Fibroblast of skin of left quadriceps (primary cell): ENCODE measurements around the gene VPS35.
"Not testable (repeated sequence)": the region's sequence is repeated elsewhere in the genome, so short reads cannot be mapped to it uniquely, and the experiment has no call there.

Experiments used
- DNase-seq, 2 experiments: peaks; one replicate each; pipeline ENCODE4 v3.0.0-alpha.2; 2013; ENCODE audit warnings: low read depth in 2 of 2

Gene VPS35

GRCh38 chr16:46712911-46713310, 23.9 kb upstream of the VPS35 start:
- DNase-seq, result no peak

DNA sequence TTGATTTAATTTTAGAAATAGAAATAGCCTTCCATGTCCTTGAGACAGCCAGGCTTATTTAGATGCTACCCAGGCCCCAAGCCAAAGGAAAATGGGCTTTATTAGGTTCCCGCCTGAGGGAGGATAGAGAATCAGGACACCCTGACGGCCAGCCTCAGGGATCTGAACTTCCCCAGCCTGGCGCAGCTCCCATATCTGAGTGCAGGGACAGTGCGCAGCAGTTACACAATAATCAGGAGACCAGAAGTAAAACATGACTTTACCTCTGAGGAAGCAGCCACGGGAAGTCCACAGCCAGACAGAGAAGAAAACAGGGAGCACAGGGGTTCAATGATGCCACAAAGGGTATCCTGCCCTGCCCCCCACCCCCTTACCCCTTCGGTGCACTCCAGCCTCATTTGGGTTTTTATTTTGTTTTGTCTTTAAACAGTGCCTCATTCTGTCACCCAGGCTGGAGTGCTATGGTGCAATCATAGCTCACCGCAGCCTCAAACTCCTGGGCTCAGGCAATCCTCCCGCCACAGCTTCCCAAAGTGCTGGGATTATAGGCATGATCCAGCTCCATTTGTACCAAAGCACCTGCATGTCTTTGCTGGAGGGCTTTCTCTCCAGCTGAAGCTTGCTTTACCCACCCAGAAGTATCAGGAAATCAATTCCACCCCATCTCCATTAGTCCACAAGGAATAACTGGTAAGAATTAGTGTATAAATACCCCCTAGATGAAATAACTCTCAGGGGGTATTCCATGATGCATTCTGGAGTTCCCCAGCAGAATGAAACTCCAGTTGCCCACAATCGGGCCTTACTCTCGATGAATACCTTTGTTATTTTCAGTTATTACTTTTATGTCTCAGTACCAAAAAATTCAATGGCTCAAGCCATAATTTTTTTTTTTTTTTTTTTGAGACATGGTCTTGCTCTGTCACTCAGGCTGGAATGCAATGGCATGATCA, 22.4 kb upstream of the VPS35 start:
- no peak for DNase-seq

GRCh38 chr16:46709469-46710005, 20.6 kb upstream of the VPS35 start:
- DNase-seq, result no peak

GRCh38 chr16:46706642-46707041, 17.7 kb upstream of the VPS35 start:
- DNase-seq, result no peak

- DNase-seq, result no peak
These were observed 13.1 kb upstream of the VPS35 start for GRCh38 chr16:46702030-46702429.

- DNase-seq, result no peak
These were observed 12.6 kb upstream of the VPS35 start for GRCh38 chr16:46701615-46702014.

DNA sequence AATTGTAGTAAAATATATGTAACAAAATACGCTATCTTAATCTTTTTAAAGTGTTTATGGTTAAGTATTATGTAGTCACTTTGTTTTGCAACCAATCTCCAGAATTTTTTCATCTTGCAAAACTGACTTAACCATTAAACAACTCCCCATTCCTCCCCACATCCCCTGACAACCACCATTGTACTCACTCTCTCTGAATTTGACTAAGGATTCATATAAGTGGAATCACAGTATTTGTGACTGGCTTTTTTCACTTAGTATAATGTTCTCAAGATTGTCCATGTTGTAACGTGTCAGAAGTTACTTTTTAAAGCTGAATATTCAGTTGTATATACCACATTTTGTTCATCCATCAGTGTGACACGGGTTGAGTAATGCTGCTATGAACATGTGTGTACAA, 11.1 kb upstream of the VPS35 start:
- DNase-seq, result no peak

DNA sequence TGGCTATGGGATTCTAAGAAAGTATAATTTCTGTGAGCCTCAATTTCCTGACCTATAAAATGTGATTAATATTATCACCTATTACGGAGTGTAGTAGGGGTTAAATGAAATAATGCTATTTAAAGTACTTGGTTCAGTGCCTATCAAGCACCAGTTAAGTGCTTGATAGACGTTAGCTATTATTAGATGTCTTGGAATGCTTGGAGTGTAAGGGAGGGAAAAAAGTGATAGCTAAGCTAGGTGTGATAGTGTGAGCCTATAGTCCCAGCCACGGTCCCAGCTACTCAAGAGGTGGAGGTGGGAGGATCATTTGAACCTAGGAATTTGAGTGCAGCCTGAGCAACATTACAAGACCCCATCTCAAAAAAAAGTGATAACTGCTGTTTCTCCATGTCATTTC, 8.0 kb upstream of the VPS35 start:
- no peak for DNase-seq

- no peak for DNase-seq
These were observed 7.0 kb upstream of the VPS35 start for GRCh38 chr16:46695937-46696336.

- DNase-seq, result no peak
These were observed 4.6 kb upstream of the VPS35 start for GRCh38 chr16:46693598-46693997.

- DNase-seq, result no peak
These were observed 2.7 kb upstream of the VPS35 start for GRCh38 chr16:46691726-46692125.

- no peak for DNase-seq
These were observed 1.6 kb upstream of the VPS35 start for GRCh38 chr16:46690281-46691178.

GRCh38 chr16:46689365-46690280, 645 bp upstream of the VPS35 start, which contains the start of gene ORC6:
ORC6 (plus strand) TSS chr16:46689659; CDS start chr16:46689706, 47 bp downstream.
- peak; percentile 92 to 93 for DNase-seq

GRCh38 chr16:46688101-46688653, 801 bp downstream of the VPS35 start:
- DNase-seq, result no peak

DNA sequence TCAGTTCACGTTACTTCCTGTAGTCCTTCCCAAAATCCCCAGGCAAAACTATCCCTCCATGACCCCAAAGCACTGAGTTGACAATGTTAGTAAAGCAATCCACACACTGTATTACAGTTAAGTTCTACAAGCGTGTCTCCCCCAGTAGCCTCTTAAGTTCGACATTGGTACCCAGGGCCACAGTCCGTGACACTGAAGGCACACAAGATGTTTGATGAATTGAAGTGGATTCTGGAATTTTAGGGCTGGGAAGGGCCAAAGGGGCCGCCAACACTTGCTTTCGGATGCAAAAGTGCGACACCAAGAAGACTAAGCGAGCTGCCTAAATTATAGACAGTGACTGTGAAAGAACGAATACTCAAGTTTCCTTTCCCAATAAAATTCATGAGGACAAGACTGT, 1.5 kb downstream of the VPS35 start:
- no peak for DNase-seq

- no peak for DNase-seq
These were observed 2.0 kb downstream of the VPS35 start for GRCh38 chr16:46686815-46687473.

GRCh38 chr16:46681867-46682266, 7.1 kb downstream of the VPS35 start:
- not testable (repeated sequence) for DNase-seq

GRCh38 chr16:46677943-46678342, 11.0 kb downstream of the VPS35 start:
- not testable (repeated sequence) for DNase-seq

GRCh38 chr16:46673320-46674013, 15.5 kb downstream of the VPS35 start:
- no peak for DNase-seq

- DNase-seq, result no peak
These were observed 26.9 kb downstream of the VPS35 start for GRCh38 chr16:46662123-46662522.
